GM11168 (cell line): Measurements from ENCODE around the gene CD1B.
"Not testable (repeated sequence)": the region's sequence is repeated elsewhere in the genome, so short reads cannot be mapped to it uniquely, and the experiment has no call there.

ENCODE experiments used
- in situ Hi-C: fragments of 300-500 bp; cut with MboI; formaldehyde crosslinking; loops from one replicate; pipeline ENCODE4 v1.12.0; 2022; ENCODE audit warnings: low sequenced_read_pairs; ENCODE audit not compliant: unreplicated experiment

CD1B gene

DNA sequence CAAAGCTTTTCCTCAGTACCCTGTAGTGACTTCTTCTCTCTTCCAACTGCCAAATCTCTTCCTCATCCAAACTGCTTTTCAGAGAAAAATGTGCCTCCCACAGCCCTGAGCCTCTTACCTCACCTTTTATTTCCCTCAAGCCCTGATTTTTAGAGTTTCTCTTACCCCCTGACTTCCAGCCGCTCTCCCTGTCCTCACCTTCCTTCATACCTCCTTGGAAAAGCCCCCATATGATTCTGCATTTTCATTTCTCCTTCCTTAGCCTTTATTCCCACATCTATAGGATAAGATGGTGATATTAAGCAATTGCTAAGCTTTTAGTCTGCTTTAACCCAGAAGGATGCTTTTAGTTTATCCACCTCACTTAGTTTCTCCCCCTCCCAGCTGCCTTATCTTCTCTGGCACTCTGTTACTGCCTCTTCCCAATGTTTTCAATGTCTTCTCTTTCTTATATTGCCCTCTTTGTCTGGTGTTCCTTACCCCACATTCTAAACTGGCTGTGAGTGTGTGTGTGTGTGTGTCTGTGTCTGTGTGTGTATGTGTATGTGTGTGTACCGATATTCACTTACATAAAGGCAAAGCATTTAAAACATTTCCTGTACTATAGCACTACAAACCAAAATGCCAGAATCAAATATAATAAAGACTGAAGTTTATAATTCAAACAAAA lies at the start of gene CD1B:
Gene CD1B, minus strand, starts transcription at position 51 of the 670 bp plus-strand sequence. CDS start 108 bp downstream, outside the sequence.
- in situ Hi-C loops, result no loop called here

DNA sequence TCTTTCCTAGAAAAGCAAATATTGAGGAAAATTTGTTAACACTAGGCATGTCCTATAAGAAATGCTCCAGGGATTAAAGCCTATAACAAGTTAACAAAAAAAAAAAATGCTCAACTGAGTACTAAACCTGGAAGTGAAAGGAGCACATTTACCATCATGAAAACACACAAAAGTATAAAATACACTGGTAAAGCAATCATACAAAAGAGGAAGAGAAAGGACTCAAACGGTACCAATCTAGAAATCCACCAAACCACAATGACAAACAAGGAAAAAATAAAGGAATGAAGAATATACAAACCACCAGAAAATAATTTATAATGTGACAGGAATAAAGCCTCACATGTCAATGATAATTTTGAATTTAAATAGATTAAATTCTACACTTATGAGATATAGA lies 43.5 kb upstream of the CD1B start:
- in situ Hi-C loops, result no loop called here

DNA sequence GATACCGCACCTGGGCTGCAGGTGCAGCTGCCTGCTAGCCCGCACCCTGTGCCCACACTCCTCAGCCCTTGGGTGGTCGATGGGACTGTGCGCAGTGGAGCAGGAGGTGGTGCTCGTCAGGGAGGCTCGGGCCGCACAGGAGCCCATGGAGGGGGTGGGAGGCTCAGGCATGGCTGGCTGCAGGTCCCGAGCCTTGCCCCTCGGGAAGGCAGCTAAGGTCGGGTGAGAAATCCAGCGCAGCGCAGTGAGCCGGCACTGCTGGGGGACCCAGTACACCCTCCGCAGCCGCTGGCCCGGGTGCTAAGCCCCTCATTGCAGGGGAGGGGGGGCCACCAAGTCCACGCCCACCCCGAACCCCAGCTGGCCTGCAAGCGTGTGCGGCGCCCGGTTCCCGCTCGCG lies 42.8 kb upstream of the CD1B start:
- in situ Hi-C loops, result not testable (repeated sequence)

DNA sequence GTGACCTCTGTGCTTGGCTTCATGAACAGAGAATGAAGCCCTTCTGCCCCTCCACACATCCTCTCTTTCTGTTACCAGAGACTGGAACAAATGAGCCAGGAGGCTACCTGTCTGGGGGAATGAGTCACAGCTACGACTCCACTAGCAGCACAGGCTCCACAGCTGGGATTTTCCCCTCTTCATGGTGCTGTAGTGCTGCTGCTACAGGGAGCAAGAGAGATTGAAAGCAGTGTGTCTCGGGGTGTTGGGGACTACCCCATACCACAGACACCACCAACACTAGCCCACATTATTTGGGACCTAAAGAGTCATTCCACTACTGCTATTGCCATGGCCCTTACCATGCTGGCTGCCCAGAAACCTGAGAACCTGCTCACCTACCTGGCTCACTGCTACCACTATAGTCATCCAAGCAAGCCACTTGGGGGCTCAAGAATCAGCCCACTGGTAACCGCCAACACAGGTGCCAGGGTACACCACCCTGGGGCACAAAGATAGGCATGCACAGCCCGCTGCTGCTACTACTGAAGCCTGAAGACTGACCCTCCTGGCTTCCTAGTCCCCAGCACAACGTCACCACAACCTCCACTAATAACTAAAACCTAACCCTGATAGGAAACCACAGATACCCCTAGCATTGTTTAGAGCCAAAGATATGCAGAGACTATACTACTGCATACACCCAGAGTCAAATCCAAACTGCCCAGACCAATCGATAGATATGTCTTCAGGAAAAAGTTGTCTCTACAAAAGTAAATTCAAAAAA lies 40.0 kb upstream of the CD1B start:
- in situ Hi-C loops, result no loop called here

DNA sequence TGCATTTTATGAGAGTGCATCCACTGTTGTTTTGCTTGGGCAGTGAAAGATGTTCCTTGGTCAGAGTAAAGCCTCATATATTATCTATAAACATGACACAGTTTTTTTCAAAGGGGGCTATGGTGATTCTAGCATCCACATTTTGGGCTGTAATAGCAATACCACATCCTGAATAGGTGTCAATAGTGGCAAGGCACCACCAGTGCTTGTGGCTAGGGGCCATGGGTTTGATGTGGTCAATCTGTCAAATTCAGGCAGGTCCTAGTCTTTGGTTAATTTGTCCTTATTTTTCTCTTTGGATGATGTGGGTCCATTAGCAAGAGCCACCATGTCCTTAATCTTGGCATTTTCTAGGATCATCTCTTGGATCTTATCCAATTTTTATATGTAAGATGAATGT lies 35.5 kb upstream of the CD1B start:
- in situ Hi-C loops, result no loop called here

DNA sequence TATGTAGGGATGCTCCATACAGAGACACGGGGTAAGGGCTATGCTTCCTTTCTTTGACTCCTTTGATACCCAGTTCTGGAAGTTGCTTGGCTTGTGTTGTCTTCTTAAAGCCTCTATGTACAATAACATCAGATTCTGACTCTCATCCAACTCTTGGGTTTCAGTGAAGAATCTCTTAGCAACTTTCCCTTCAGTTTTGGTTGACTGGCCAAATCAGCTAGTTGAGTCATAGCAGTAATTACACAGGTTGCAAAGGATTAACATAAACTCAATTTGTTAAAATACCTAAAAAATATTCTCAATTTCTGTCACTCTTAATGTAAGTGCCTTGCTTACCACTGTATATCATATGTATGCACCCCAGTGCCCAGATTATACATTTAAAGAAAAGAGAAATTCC lies 31.6 kb upstream of the CD1B start:
- in situ Hi-C loops, result no loop called here

DNA sequence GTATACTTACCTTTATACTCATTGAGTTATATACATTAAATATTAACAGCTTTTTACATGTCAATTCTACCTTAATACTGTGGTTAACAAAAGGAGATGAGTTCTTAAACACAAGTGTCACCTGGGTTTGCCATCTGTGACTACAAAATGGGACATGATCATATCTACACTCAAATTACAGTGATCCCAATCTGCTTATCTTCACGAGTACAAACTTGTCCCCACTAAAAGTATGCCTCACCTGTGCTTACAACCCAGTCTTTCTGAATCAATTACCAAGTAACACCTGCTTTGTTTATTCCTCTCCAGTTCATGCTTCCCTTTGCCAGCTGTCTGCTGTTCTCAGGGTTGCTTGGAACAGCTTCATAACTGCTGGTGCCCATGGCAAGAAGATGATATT lies 31.2 kb upstream of the CD1B start:
- in situ Hi-C loops, result no loop called here

DNA sequence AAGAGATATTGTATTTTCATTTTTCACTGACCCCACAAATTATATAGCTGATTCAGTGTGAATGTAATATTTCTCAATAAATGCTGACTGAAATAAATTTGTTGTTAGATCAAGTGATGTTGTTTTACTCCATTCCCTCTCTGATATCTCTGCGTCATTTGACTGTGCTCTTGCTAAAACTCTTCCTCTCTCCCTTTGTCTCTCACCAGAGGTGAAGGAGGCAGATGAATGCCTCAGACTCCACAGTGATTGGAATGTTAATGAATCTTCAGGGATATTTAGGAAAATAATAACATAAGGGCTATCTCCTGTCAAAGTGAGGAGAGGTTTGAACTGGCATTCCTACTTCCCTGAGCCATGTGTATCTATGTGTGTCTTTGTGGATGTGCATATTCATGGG lies 26.1 kb upstream of the CD1B start:
- in situ Hi-C loops, result no loop called here

DNA sequence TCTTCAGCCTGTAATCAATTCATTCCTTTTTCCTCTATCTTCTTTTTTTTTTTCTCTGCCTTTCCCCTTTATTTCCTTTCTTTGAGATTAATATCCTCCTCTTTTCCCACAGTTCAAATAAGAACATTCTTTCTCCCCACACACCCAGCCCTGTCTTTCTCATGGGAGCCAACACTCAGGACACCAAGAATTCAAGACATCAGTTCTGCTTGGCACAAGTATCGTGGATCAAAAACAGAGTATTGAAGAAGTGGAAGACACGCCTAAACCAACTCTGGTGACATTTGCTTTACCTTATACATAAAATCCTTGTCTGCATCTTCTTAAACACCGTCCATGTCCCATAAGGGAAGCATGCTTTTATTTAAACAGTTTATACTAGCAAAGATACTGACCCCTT lies 25.3 kb upstream of the CD1B start:
- in situ Hi-C loops, result no loop called here

DNA sequence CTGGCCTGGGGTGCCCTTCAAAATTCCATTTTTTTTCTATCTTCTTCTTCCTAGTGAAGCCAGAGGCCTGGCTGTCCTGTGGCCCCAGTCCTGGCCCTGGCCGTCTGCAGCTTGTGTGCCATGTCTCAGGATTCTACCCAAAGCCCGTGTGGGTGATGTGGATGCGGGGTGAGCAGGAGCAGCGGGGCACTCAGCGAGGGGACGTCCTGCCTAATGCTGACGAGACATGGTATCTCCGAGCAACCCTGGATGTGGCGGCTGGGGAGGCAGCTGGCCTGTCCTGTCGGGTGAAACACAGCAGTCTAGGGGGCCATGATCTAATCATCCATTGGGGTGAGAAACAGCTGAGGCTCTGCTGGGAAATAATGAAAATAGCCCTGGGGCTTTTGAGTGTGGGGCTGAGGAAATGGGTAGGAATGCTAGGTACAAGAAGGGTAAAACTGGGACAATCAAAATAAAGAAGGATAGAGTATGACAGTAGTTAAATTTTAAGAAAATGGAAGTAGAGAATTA lies 24.5 kb upstream of the CD1B start:
- in situ Hi-C loops, result no loop called here

DNA sequence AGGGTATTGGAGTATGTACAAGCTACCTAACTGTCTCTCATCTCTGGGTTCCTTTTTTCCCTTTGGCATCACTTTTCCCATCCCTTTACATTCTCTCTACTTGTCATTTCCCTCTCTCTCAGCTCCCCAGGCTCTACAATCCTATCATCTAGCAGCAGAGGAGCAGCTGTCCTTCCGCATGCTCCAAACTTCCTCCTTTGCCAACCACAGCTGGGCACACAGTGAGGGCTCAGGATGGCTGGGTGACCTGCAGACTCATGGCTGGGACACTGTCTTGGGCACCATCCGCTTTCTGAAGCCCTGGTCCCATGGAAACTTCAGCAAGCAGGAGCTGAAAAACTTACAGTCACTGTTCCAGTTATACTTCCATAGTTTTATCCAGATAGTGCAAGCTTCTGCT lies 22.9 kb upstream of the CD1B start:
- in situ Hi-C loops, result no loop called here

DNA sequence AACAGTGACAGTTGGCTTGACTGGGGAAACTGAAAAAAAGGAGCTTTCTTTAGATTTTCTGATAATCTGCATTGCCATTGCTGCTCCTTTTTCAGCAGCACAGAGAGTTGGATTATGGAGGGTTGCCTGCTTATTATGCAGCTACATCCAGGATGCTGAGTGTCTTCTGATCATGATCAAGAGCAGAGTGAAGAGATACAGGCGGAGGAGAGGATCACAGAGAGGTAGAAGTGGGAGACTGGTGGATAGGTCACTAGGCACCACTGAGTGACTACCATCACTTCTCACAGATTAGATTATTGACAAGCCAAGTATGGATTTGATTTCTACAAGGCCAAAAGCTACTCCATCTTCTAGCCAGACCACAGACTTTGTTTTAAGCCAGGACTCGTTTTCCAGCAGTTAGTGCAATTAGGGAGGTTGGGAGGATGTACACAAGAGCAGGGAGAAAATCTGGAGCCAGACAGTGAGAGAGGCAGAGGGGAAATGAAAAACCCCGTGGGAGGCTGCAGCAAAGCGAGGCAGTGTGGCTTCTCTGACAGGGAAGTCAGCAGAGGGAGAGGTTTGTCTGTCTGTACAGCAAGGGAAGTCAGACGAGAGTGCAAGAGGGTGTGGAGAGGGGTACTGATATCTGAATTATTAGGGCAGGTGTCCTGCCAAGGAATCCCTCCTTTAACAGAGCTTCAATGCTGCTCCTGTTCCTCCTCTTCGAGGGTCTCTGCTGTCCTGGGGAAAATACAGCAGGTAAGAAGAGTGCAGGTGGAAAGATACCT lies 22.2 kb upstream of the CD1B start, which contains the start of gene CD1E:
Gene CD1E, plus strand, starts transcription at position 592 of the 773 bp plus-strand sequence. Its CDS starts 95 bp downstream, at position 687.
- in situ Hi-C loops, result no loop called here

DNA sequence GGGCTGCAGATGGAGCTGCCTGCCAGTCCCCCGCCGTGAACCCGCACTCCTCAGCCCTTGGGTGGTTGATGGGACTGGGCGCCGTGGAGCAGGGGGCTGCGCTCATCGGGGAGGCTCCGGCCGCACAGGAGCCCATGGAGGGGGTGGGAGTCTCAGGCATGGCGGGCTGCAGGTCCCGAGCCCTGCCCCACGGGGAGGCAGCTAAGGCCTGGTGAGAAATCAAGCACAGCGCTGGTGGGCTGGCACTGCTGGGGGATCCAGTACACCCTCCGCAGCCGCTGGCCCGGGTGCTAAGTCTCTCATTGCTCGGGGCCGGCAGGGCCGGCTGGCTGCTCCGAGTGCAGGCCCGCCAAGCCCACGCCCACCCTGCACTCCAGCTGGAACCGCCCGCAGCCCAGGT lies 17.6 kb upstream of the CD1B start:
- in situ Hi-C loops, result not testable (repeated sequence)

DNA sequence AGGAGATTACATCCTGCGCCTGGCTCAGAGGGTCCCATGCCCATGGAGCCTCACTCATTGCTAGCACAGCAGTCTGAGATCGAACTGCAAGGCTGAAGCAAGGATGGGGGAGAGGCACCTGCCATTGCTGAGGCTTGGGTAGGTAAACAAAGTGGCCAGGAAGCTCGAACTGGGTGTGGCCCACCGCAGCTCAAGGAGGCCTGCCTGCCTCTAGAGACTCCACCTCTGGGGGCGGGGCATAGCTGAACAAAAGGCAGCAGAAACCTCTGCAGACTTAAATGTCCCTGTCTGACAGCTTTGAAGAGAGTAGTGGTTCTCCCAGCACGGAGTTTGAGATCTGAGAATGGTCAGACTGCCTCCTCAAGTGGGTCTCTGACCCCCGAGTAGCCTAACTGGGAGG lies 5.1 kb upstream of the CD1B start:
- in situ Hi-C loops, result not testable (repeated sequence)

DNA sequence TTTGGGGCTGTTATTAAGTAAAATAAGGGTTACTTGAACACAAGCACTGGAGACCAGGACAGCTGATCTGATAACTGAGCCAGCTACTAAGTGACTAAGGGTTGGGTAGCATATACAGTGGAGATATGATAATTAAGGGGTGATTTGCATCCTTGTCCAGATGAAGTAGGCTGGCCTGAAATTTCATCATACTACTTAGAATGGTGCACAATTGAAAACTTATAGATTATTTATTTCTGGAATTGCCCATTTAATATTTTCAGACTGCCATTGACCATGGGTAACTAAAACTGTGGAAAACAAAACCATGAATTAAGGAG lies 3.8 kb upstream of the CD1B start:
- in situ Hi-C loops, result no loop called here

DNA sequence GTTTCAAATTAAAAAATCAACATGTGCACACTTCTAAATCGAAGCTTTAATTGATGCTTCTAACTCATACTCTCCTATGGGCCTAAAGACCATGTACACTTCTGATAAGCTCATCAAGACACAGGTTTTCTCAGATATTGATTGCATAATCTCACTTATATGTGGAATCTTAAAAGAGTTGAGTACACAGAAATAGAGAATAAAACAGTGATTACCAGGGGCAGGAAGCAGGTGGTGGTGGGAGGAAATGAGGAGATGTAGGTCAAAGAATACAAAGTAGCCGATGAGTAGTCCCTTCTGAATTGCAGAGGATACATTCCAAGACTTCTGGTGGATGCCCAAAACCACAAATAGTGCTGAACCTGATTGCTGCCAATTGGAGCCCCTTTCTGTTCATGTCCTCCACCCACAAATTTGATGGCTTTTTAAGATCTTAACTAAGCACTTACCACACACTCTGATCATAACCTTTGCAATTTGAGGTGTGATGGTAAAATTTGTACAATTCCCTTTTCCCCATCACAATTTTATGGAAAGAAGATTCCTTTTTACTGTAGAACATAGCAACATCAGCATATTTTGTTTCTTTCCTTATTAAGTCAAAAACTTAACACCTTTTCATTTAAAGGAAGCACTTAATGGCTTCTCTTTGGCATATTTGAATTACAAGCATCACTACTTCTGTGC lies 3.3 kb upstream of the CD1B start:
- in situ Hi-C loops, result no loop called here

DNA sequence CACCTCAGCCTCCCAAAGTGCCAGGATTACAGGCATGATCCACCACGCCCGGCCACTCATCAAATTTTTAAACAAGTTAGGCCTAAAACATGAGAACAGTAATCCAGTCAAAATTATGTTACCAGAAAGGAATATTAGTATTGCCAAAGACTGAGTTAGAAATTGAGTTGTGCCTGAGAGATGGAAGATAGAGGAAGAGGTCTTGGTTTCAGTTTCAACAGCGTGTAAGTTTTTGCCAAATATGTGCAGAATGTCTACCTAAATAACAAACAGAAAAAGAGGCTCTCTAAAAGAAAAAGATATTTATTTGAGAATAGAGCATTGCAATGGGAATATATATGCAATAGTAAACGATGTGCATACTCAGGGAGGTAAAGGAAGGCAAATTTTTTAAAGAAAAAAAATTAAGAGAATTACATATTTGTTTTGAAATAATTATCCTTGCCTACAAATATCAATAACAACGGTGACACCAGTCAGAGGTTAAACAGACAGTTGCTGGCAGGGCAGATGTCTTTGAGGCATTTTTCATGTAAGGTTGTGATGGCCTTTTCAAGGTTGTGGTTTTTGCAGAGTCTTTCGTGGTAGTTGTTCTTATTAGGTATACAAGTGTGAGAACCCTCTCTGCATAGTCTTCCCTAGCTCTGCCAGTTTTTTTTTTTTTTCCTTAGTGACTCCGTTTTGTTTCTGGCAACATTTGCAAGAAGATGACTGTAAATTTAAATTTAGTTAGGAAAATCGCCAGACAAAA lies 2.2 kb upstream of the CD1B start:
- in situ Hi-C loops, result no loop called here

DNA sequence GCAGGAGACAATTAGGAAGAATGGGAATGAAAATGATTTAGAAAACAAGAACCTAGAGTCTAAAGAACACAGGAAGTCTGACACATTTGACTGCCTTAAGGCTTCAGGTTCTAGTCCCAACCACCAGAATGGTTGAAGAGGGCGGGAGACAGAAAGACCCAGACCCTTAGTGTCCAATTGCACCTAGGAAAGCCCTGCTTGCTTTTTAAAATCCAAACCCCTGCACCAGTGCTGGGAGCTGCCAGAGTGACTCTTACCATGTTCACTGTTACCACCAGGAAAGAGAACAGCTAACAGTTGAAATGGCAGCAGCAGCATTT lies 265 bp downstream of the CD1B start:
- in situ Hi-C loops, result no loop called here

DNA sequence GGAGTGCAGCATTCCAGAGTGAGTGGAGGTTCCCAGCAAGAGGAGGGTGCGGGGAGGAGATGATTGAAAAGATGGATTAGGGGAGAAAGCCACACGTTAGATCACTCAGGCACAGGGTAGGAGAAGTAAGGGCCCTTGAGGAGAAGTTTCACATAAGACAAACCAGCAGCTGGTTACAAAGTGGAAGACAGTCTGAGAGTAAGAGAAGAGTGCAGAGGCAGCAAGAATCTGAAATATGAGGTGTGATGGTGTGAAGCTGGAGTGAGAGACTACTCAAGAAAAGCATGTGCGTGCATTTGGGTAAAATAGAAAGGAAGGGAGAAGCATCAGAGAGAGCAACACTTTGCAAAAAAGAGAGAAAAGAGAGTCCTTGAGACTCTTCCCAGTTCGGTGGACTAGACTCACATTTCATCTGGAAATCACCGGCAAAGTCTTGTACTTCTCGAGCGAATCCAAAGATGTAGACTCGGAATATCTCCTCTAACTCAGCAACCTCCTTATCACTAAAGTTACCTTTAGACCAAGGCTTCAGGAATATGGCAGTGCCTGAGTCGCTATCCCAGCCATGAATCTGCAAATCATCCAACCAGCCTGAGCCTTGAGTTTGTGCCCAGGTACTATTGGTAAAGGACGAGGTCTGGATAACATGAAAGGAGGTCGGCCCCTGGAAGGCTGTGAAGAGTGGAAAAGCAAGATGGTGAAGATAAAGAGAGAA lies 783 bp downstream of the CD1B start:
- in situ Hi-C loops, result no loop called here
